ENCODE measurements around the gene PTPRR. TPM values are rescaled to one million over a fixed set of nuclear protein-coding genes. Genes with fewer than 3 reads are reported as not detected.

Gene PTPRR
- total RNA-seq = not detected in 2 replicates

- Mint-ChIP-seq H3K36me3 (ENCODE audit: low read depth) (no peaks in the 10 kb centered on the region), H3K27ac (no peak within 1 kb of the TSS), H3K4me3 (no peak within 1 kb of the TSS), H3K4me1 (ENCODE audit: low read depth) (no peaks in the 10 kb centered on the region), H3K9me3 (no peaks in the 10 kb centered on the region), H3K27me3 (ENCODE audit: insufficient read depth) (peaks cover 10% of the 10 kb centered on the region)
- DNase-seq (ENCODE audit: low spot score) = no peak
- intact Hi-C loops (cut with micrococcal nuclease) = no loop called here
These were observed at the start of gene PTPRR for GRCh38 chr12:70920251-70920851. Gene PTPRR, minus strand, starts transcription at chr12:70920738. Its CDS starts 348 bp downstream, at chr12:70920390.

- H3K27me3 Mint-ChIP-seq (ENCODE audit: insufficient read depth) = no peaks in the 10 kb centered on the region
- no peak for DNase-seq (ENCODE audit: low spot score)
- H3K27ac Mint-ChIP-seq = no peak overlapping the region
- H3K9me3 Mint-ChIP-seq = no peaks in the 10 kb centered on the region
- no peaks in the 10 kb centered on the region for H3K4me1 Mint-ChIP-seq (ENCODE audit: low read depth)
- no peak overlapping the region for H3K4me3 Mint-ChIP-seq
- H3K36me3 Mint-ChIP-seq (ENCODE audit: low read depth) = no peaks in the 10 kb centered on the region
- intact Hi-C loops (cut with micrococcal nuclease) = no loop called here
These were observed 46.7 kb upstream of the PTPRR start for GRCh38 chr12:70966996-70967790.

GRCh38 chr12:70966046-70966445, 45.5 kb upstream of the PTPRR start:
- Mint-ChIP-seq H3K27me3 (ENCODE audit: insufficient read depth) (no peaks in the 10 kb centered on the region), H3K4me3 (no peak overlapping the region), H3K4me1 (ENCODE audit: low read depth) (no peaks in the 10 kb centered on the region), H3K36me3 (ENCODE audit: low read depth) (no peaks in the 10 kb centered on the region), H3K27ac (no peak overlapping the region), H3K9me3 (no peaks in the 10 kb centered on the region)
- intact Hi-C loops (cut with micrococcal nuclease) = no loop called here
- no peak for DNase-seq (ENCODE audit: low spot score)

GRCh38 chr12:70964867-70965510, 44.5 kb upstream of the PTPRR start:
- no peaks in the 10 kb centered on the region for H3K9me3 Mint-ChIP-seq
- no peak for DNase-seq (ENCODE audit: low spot score)
- H3K36me3 Mint-ChIP-seq (ENCODE audit: low read depth) = no peaks in the 10 kb centered on the region
- intact Hi-C loops (cut with micrococcal nuclease) = no loop called here
- H3K27ac Mint-ChIP-seq = no peak overlapping the region
- H3K4me1 Mint-ChIP-seq (ENCODE audit: low read depth) = no peaks in the 10 kb centered on the region
- no peak overlapping the region for H3K4me3 Mint-ChIP-seq
- H3K27me3 Mint-ChIP-seq (ENCODE audit: insufficient read depth) = no peaks in the 10 kb centered on the region

- intact Hi-C loops (cut with micrococcal nuclease) = no loop called here
- no peak overlapping the region for H3K4me3 Mint-ChIP-seq
These were observed 42.6 kb upstream of the PTPRR start for GRCh38 chr12:70963081-70963660.

GRCh38 chr12:70962226-70962794, 41.8 kb upstream of the PTPRR start:
- Mint-ChIP-seq H3K4me1 (ENCODE audit: low read depth) (no peaks in the 10 kb centered on the region), H3K27ac (no peak overlapping the region), H3K9me3 (no peaks in the 10 kb centered on the region), H3K36me3 (ENCODE audit: low read depth) (no peaks in the 10 kb centered on the region), H3K4me3 (no peak overlapping the region), H3K27me3 (ENCODE audit: insufficient read depth) (no peaks in the 10 kb centered on the region)
- DNase-seq (ENCODE audit: low spot score) = no peak
- intact Hi-C loops (cut with micrococcal nuclease) = no loop called here

More at GRCh38 chr12:70963081-70963660, 42.6 kb upstream of the PTPRR start:
- no peaks in the 10 kb centered on the region for H3K27me3 Mint-ChIP-seq (ENCODE audit: insufficient read depth)
- H3K4me1 Mint-ChIP-seq (ENCODE audit: low read depth) = no peaks in the 10 kb centered on the region
- H3K27ac Mint-ChIP-seq = no peak overlapping the region
- DNase-seq (ENCODE audit: low spot score) = no peak
- H3K9me3 Mint-ChIP-seq = no peaks in the 10 kb centered on the region
- H3K36me3 Mint-ChIP-seq (ENCODE audit: low read depth) = no peaks in the 10 kb centered on the region

GRCh38 chr12:70960484-70960883, 39.9 kb upstream of the PTPRR start:
- DNase-seq (ENCODE audit: low spot score) = no peak

GRCh38 chr12:70955415-70955814, 34.9 kb upstream of the PTPRR start:
- no peak overlapping the region for H3K27ac Mint-ChIP-seq

More at GRCh38 chr12:70960484-70960883, 39.9 kb upstream of the PTPRR start:
- Mint-ChIP-seq H3K4me3 (no peak overlapping the region), H3K27me3 (ENCODE audit: insufficient read depth) (no peaks in the 10 kb centered on the region), H3K4me1 (ENCODE audit: low read depth) (no peaks in the 10 kb centered on the region), H3K9me3 (no peaks in the 10 kb centered on the region), H3K36me3 (ENCODE audit: low read depth) (no peaks in the 10 kb centered on the region), H3K27ac (no peak overlapping the region)
- intact Hi-C loops (cut with micrococcal nuclease) = no loop called here

GRCh38 chr12:70950451-70950850, 29.9 kb upstream of the PTPRR start:
- Mint-ChIP-seq H3K4me1 (ENCODE audit: low read depth) (no peaks in the 10 kb centered on the region), H3K27ac (no peak overlapping the region), H3K27me3 (ENCODE audit: insufficient read depth) (no peaks in the 10 kb centered on the region), H3K36me3 (ENCODE audit: low read depth) (no peaks in the 10 kb centered on the region), H3K9me3 (no peaks in the 10 kb centered on the region), H3K4me3 (no peak overlapping the region)
- no peak for DNase-seq (ENCODE audit: low spot score)
- intact Hi-C loops (cut with micrococcal nuclease) = no loop called here

More at GRCh38 chr12:70955415-70955814, 34.9 kb upstream of the PTPRR start:
- H3K9me3 Mint-ChIP-seq = no peaks in the 10 kb centered on the region
- H3K4me1 Mint-ChIP-seq (ENCODE audit: low read depth) = no peaks in the 10 kb centered on the region
- intact Hi-C loops (cut with micrococcal nuclease) = no loop called here
- H3K36me3 Mint-ChIP-seq (ENCODE audit: low read depth) = no peaks in the 10 kb centered on the region
- H3K4me3 Mint-ChIP-seq = no peak overlapping the region
- H3K27me3 Mint-ChIP-seq (ENCODE audit: insufficient read depth) = no peaks in the 10 kb centered on the region
- no peak for DNase-seq (ENCODE audit: low spot score)

- peaks cover 2% of the 10 kb centered on the region for H3K9me3 Mint-ChIP-seq
- no peak overlapping the region for H3K4me3 Mint-ChIP-seq
These were observed 28.4 kb upstream of the PTPRR start for GRCh38 chr12:70948976-70949336.

GRCh38 chr12:70948236-70948975, 27.9 kb upstream of the PTPRR start:
- H3K4me3 Mint-ChIP-seq = no peak overlapping the region
- H3K4me1 Mint-ChIP-seq (ENCODE audit: low read depth) = no peaks in the 10 kb centered on the region
- H3K27ac Mint-ChIP-seq = no peak overlapping the region
- no peak for DNase-seq (ENCODE audit: low spot score)
- no peaks in the 10 kb centered on the region for H3K27me3 Mint-ChIP-seq (ENCODE audit: insufficient read depth)
- H3K9me3 Mint-ChIP-seq = peaks cover 6% of the 10 kb centered on the region
- intact Hi-C loops (cut with micrococcal nuclease) = no loop called here
- no peaks in the 10 kb centered on the region for H3K36me3 Mint-ChIP-seq (ENCODE audit: low read depth)

More at GRCh38 chr12:70948976-70949336, 28.4 kb upstream of the PTPRR start:
- Mint-ChIP-seq H3K27ac (no peak overlapping the region), H3K36me3 (ENCODE audit: low read depth) (no peaks in the 10 kb centered on the region), H3K4me1 (ENCODE audit: low read depth) (no peaks in the 10 kb centered on the region), H3K27me3 (ENCODE audit: insufficient read depth) (no peaks in the 10 kb centered on the region)
- intact Hi-C loops (cut with micrococcal nuclease) = no loop called here
- no peak for DNase-seq (ENCODE audit: low spot score)

GRCh38 chr12:70936203-70936813, 15.8 kb upstream of the PTPRR start:
- DNase-seq (ENCODE audit: low spot score) = no peak
- Mint-ChIP-seq H3K27me3 (ENCODE audit: insufficient read depth) (no peaks in the 10 kb centered on the region), H3K36me3 (ENCODE audit: low read depth) (no peaks in the 10 kb centered on the region), H3K4me1 (ENCODE audit: low read depth) (no peaks in the 10 kb centered on the region), H3K9me3 (no peaks in the 10 kb centered on the region), H3K27ac (no peak overlapping the region), H3K4me3 (no peak overlapping the region)
- intact Hi-C loops (cut with micrococcal nuclease) = no loop called here
